DMS 273 (cell line): ENCODE results near the gene ABLIM3.
"Not testable (repeated sequence)": the region's sequence is repeated elsewhere in the genome, so short reads cannot be mapped to it uniquely, and the experiment has no call there.

Experiments
- DNase-seq: peaks from one replicate; lab custom pipeline; 2025; ENCODE audit not compliant: unreplicated experiment; lab: John Stamatoyannopoulos, UW

ABLIM3 gene

GRCh38 chr5:149185067-149185466 lies 43.8 kb downstream of the ABLIM3 start:
- no peak for DNase-seq

GRCh38 chr5:149186506-149186905 lies 45.2 kb downstream of the ABLIM3 start:
- DNase-seq = no peak

GRCh38 chr5:149187617-149188016 lies 46.3 kb downstream of the ABLIM3 start:
- not testable (repeated sequence) for DNase-seq

- no peak for DNase-seq
These were observed 47.1 kb downstream of the ABLIM3 start for GRCh38 chr5:149188383-149188782.

GRCh38 chr5:149195337-149195887 lies 54.1 kb downstream of the ABLIM3 start:
- DNase-seq = no peak

GRCh38 chr5:149195962-149196361 lies 54.7 kb downstream of the ABLIM3 start:
- no peak for DNase-seq

GRCh38 chr5:149198148-149198547 lies 56.9 kb downstream of the ABLIM3 start:
- DNase-seq = no peak

GRCh38 chr5:149200355-149200754 lies 59.1 kb downstream of the ABLIM3 start:
- no peak for DNase-seq

GRCh38 chr5:149201121-149201637 lies 59.9 kb downstream of the ABLIM3 start:
- no peak for DNase-seq

GRCh38 chr5:149202910-149203451 lies 61.7 kb downstream of the ABLIM3 start:
- no peak for DNase-seq

GRCh38 chr5:149203921-149204441 lies 62.7 kb downstream of the ABLIM3 start:
- DNase-seq = peak; percentile 47

- DNase-seq = no peak
These were observed 64.6 kb downstream of the ABLIM3 start for GRCh38 chr5:149205625-149206523.

GRCh38 chr5:149206524-149207141 lies 65.3 kb downstream of the ABLIM3 start:
- DNase-seq = no peak

GRCh38 chr5:149207831-149208230 lies 66.5 kb downstream of the ABLIM3 start:
- DNase-seq = no peak

- DNase-seq = no peak
These were observed 68.9 kb downstream of the ABLIM3 start for GRCh38 chr5:149210225-149210624.

GRCh38 chr5:149210968-149211490 lies 69.7 kb downstream of the ABLIM3 start:
- DNase-seq = peak; percentile 39

- no peak for DNase-seq
These were observed 70.3 kb downstream of the ABLIM3 start for GRCh38 chr5:149211566-149211965.

- no peak for DNase-seq
These were observed 71.1 kb downstream of the ABLIM3 start for GRCh38 chr5:149212198-149212951.

- DNase-seq = no peak
These were observed 72.1 kb downstream of the ABLIM3 start for GRCh38 chr5:149213264-149213880.
